Fibroblast of the aortic adventitia (primary cell): Measurements from ENCODE around the gene NCK2. TPM values are rescaled to one million over a fixed set of nuclear protein-coding genes. Genes with fewer than 3 reads are reported as not detected.
"Not testable (repeated sequence)": the region's sequence is repeated elsewhere in the genome, so short reads cannot be mapped to it uniquely, and the experiment has no call there.

Source experiments
- DNase-seq: peaks from one replicate; pipeline ENCODE4 v3.0.0-alpha.2; 2010; ENCODE audit warnings: low read depth
- H3K4me3 ChIP-seq: 2 replicates; pipeline ENCODE4 v1.5.1; 2011; ENCODE audit warnings: low read depth, mild to moderate bottlenecking, control low read depth, low read length, moderate library complexity
- CTCF ChIP-seq: IDR thresholded peaks from 2 replicates; pipeline ENCODE4 v1.5.1; 2011; ENCODE audit warnings: mild to moderate bottlenecking, low read length, control low read depth, inconsistent platforms; ENCODE audit not compliant: insufficient read depth
- total RNA-seq: library from RNA; depleted of rRNA; stranded (reverse); fragments of >200 nt; gene quantifications from 2 replicates; pipeline ENCODE4 v1.2.3, GENCODE V29; 2012; ENCODE audit warnings: low replicate concordance

NCK2 gene
- total RNA-seq, 1 donor = 9.4 TPM

DNA sequence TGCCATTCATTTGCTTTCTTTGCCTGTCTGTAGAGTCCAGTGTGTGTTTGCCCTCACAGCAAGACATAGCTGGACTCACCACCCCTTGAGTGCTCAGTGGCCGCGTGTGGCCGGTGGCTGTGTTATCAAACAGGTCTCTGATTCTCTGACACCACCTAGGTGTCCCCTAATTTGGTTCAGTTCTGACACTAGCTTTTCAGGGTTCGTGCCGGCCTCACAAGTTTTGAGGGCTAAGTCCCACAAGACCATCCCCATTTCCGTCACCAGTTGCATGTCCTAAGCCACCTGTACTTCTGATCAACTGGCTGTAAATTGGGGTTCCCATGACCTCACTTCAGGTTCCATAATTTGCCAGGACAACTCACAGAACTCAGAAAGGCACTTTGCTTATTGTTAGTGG, 23.5 kb downstream of the NCK2 start:
- no peak for DNase-seq
- TF ChIP-seq CTCF = no peak
- no peak overlapping the region for H3K4me3 ChIP-seq

- no peak overlapping the region for H3K4me3 ChIP-seq
- no peak for TF ChIP-seq CTCF
- DNase-seq = no peak
These were observed 24.3 kb downstream of the NCK2 start for GRCh38 chr2:105768961-105769452.

DNA sequence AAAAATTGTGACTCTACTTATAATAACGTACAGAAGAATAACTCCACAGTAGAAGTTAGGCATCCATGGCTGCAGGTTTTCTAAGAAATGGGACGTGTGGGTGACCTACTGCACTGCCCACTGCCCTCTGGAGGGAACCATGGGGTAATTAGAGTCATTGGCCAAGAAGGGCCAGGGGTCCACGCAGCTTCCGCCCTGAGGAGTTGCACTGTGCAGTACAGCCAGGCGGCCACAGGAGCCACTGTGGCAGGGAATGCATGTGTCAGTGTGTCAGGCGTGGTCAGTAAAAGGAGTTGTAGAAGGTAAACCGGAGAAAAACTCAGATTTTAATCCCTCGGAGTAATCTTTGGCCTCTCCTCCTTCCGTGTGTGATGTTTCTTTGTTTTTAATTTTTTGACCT, 24.8 kb downstream of the NCK2 start:
- no peak for TF ChIP-seq CTCF
- H3K4me3 ChIP-seq = no peak overlapping the region
- no peak for DNase-seq

DNA sequence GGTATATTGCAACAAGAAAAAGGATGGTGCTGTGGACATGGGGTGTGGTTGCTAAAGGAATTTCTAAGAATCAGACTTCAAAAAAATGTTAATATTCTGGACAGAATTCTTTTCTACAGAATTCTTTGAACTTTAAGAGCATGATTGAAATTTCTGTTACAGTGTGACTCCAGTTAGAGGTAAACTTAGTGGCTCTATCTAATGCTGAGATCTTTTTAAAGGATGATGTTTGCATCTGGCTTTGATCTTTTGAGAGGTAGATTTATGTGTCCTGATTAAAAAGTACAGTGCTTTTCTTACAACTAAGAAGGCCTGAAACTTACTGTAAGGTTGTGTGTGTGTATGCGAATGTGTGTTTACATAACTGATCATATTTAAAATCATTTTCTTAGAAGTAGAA, 25.4 kb downstream of the NCK2 start:
- TF ChIP-seq CTCF = no peak
- no peak for DNase-seq
- H3K4me3 ChIP-seq = no peak overlapping the region

DNA sequence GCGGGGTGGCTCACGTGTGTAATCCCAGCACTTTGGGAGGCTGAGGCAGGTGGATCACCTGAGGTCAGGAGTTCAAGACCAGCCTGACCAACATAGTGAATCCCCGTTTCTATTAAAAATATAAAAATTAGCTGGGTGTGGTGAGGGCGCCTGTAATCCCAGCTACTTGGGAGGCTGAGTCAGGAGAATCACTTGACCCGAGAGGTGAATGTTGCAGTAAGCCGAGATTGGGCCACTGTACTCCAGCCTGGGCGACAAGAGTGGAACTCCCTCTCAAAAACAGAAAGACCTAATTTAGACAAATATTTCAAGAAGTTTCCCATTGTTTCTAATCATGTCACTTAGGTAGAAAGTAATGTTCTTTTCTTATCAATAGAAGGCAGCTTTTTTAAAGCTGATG, 26.6 kb downstream of the NCK2 start:
- H3K4me3 ChIP-seq, DNase-seq: not testable (repeated sequence)

DNA sequence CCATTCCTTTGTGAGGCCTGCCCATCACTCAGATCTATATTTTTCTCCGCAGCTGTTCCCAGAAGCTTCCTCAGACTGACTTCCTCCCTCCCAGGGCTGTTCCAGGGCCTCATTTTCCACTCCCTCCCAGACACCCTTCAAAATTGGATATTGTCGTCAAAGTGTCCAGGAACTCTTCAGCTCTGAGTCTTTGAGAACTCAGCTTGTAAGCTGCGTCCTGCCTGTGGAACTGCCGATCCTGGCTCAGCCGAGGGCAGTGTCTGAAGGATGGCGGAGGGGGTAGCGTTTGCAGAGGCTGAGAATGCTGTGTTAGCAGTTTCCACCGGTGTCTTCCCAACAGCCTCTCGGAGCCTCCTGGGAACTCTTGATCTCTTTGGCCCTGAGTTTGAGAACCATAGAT, 27.1 kb downstream of the NCK2 start:
- TF ChIP-seq CTCF = no peak
- H3K4me3 ChIP-seq = no peak overlapping the region
- no peak for DNase-seq

- no peak for TF ChIP-seq CTCF
- no peak for DNase-seq
- H3K4me3 ChIP-seq = no peak overlapping the region
These were observed 27.6 kb downstream of the NCK2 start for GRCh38 chr2:105772362-105772761.

- no peak for TF ChIP-seq CTCF
- DNase-seq = no peak
- H3K4me3 ChIP-seq = no peak overlapping the region
These were observed 28.9 kb downstream of the NCK2 start for GRCh38 chr2:105773568-105773967.
